ENCODE results near the gene ZNF263.

DNA sequence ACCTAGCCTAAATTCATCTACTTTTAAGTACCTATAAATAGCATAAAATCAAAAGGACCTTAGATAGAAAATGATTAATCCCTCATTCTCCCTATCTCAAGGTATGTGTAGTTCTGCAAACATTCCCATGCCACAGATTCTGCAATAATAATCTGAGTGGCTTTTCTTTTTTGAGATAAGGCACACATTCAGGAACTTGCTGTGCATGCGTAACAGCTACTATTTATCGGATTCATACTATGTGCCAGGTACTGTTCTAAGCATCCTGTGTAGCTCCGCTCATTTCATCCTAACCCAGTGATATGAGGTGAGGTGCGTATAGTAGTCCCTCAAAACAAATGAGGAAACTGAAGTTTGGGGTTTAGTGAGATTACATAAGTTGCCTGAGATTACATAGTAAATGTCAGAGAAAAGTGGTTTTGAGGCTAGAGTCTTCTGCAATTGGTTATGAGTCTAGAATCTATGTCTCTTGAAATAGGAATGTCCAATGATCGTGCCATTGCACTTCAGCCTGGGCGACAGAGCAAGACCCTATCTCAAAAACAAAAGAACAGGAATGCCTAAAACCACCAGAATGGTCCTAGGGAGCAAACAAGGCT is 2.0 kb upstream of the ZNF263 start:
- TF ChIP-seq, protein P1, sequence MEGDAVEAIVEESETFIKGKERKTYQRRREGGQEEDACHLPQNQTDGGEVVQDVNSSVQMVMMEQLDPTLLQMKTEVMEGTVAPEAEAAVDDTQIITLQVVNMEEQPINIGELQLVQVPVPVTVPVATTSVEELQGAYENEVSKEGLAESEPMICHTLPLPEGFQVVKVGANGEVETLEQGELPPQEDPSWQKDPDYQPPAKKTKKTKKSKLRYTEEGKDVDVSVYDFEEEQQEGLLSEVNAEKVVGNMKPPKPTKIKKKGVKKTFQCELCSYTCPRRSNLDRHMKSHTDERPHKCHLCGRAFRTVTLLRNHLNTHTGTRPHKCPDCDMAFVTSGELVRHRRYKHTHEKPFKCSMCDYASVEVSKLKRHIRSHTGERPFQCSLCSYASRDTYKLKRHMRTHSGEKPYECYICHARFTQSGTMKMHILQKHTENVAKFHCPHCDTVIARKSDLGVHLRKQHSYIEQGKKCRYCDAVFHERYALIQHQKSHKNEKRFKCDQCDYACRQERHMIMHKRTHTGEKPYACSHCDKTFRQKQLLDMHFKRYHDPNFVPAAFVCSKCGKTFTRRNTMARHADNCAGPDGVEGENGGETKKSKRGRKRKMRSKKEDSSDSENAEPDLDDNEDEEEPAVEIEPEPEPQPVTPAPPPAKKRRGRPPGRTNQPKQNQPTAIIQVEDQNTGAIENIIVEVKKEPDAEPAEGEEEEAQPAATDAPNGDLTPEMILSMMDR (IDR thresholded peaks at IDR 0.05): no peak
- no peak for TF ChIP-seq POLR2A (IDR thresholded peaks at IDR 0.05)

Data from right lobe of liver (tissue), 4 donors.